A673 (cell line): ENCODE data around the gene NR1H3. TPM values are rescaled to one million over a fixed set of nuclear protein-coding genes. Genes with fewer than 3 reads are reported as not detected.

Experiments
- BruUV-seq: library from RNA; stranded (reverse); fragments of 400-500 nt; replicated peaks from 2 replicates; lab custom pipeline; 2021; lab: Mats Ljungman, UMichigan
- CTCF ChIA-PET: fragments of 300-600 bp; sonication (Branson Sonifier 250); formaldehyde crosslinking; loops from one replicate; lab custom pipeline; 2022; ENCODE audit warnings: antibody characterized with exemption; lab: Charles Lee
- POLR2A ChIA-PET: fragments of 300-600 bp; sonication (Branson Sonifier 250); formaldehyde crosslinking; loops from one replicate; lab custom pipeline; 2022; ENCODE audit warnings: antibody characterized with exemption; ENCODE audit not compliant: low non-redundant PET; lab: Charles Lee
- DNase-seq: peaks from one replicate; pipeline ENCODE4 v3.0.0-alpha.2; 2015; ENCODE audit warnings: low spot score
- H3K27ac ChIP-seq: fragments of 200-600 bp; sonication (generic); 2 replicates; pipeline ENCODE4 v1.5.1; 2016; ENCODE audit warnings: mixed run types, low read depth, mild to moderate bottlenecking, mixed read lengths, antibody characterized with exemption, low read length; ENCODE audit not compliant: poor library complexity, severe bottlenecking
- H3K27me3 ChIP-seq: fragments of 200-600 bp; sonication (generic); replicated peaks from 2 replicates; pipeline ENCODE4 v1.6.1; 2017; ENCODE audit warnings: mixed run types, low read depth, mild to moderate bottlenecking, mixed read lengths, antibody characterized with exemption, low read length; ENCODE audit not compliant: insufficient read depth, poor library complexity
- H3K36me3 ChIP-seq: fragments of 200-600 bp; sonication (generic); 2 replicates; pipeline ENCODE4 v1.6.1; 2016; ENCODE audit warnings: mixed run types, mild to moderate bottlenecking, mixed read lengths, antibody characterized with exemption, low read length; ENCODE audit not compliant: insufficient read depth, poor library complexity, severe bottlenecking
- H3K4me1 ChIP-seq: fragments of 200-600 bp; sonication (generic); 2 replicates; pipeline ENCODE4 v1.6.1; 2017; ENCODE audit warnings: mixed run types, mild to moderate bottlenecking, mixed read lengths, antibody characterized with exemption, low read length; ENCODE audit not compliant: insufficient read depth, poor library complexity, severe bottlenecking
- H3K4me3 ChIP-seq: fragments of 200-600 bp; sonication (generic); 2 replicates; pipeline ENCODE4 v1.5.1; 2016; ENCODE audit warnings: low read depth, mixed run types, mild to moderate bottlenecking, mixed read lengths, low read length; ENCODE audit not compliant: poor library complexity, severe bottlenecking
- H3K9me3 ChIP-seq: fragments of 200-600 bp; sonication (generic); 2 replicates; pipeline ENCODE4 v1.6.1; 2016; ENCODE audit warnings: mixed run types, low read depth, mild to moderate bottlenecking, mixed read lengths, antibody characterized with exemption, low read length; ENCODE audit not compliant: poor library complexity, severe bottlenecking
- EZH2 ChIP-seq: fragments of 200-600 bp; sonication (generic); IDR thresholded peaks from 2 replicates; pipeline ENCODE4 v1.6.1; 2017; ENCODE audit warnings: borderline replicate concordance, low read depth, mild to moderate bottlenecking, mixed read lengths, antibody characterized with exemption, low read length; ENCODE audit not compliant: poor library complexity, severe bottlenecking
- intact Hi-C: fragments of 100-400 bp; cut with micrococcal nuclease; formaldehyde crosslinking; loops from one replicate; pipeline ENCODE4 v1.10.0; 2022; ENCODE audit not compliant: unreplicated experiment
- total RNA-seq: library from RNA; stranded (reverse); gene quantifications from 2 replicates; pipeline ENCODE4 v1.2.3, GENCODE V29; 2021
- TF ChIP-seq, protein P1 (sequence below): fragments of 300-800, 200-600 bp; sonication (generic); conservative IDR thresholded peaks from 2 replicates; pipeline ENCODE4 v1.5.1; 2017; ENCODE audit warnings: low read depth, mild to moderate bottlenecking, antibody characterized with exemption, low read length, moderate library complexity, mixed read lengths

Gene NR1H3
- total RNA-seq, 1 experiment from 2014 or later, result 14.5 TPM

GRCh38 chr11:47295385-47295784 is 37.6 kb downstream of the NR1H3 start:
- ChIA-PET POLR2A (no interaction called here), CTCF (interaction anchor here (0.5 kb wide), 1 partner anchor 13 kb away, joined by 5 read pairs; no protein-coding TSS in a partner anchor)
- no TSS peak for BruUV-seq
- Histone ChIP-seq H3K9me3 (peaks cover 12% of the 10 kb centered on the region), H3K4me3 (no peak overlapping the region), H3K27me3 (no peaks in the 10 kb centered on the region), H3K4me1 (no peaks in the 10 kb centered on the region), H3K27ac (no peak overlapping the region), H3K36me3 (peaks cover 92% of the 10 kb centered on the region)
- TF ChIP-seq, protein P1, sequence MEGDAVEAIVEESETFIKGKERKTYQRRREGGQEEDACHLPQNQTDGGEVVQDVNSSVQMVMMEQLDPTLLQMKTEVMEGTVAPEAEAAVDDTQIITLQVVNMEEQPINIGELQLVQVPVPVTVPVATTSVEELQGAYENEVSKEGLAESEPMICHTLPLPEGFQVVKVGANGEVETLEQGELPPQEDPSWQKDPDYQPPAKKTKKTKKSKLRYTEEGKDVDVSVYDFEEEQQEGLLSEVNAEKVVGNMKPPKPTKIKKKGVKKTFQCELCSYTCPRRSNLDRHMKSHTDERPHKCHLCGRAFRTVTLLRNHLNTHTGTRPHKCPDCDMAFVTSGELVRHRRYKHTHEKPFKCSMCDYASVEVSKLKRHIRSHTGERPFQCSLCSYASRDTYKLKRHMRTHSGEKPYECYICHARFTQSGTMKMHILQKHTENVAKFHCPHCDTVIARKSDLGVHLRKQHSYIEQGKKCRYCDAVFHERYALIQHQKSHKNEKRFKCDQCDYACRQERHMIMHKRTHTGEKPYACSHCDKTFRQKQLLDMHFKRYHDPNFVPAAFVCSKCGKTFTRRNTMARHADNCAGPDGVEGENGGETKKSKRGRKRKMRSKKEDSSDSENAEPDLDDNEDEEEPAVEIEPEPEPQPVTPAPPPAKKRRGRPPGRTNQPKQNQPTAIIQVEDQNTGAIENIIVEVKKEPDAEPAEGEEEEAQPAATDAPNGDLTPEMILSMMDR, result no peak
- TF ChIP-seq EZH2, result no peak
- DNase-seq, result no peak
- intact Hi-C loops, result no loop called here

- CTCF ChIA-PET, result no interaction called here
- POLR2A ChIA-PET, result no interaction called here
- H3K4me3 ChIP-seq, result no peak overlapping the region
- peaks cover 12% of the 10 kb centered on the region for H3K9me3 ChIP-seq
- intact Hi-C loops, result no loop called here
- no peaks in the 10 kb centered on the region for H3K27me3 ChIP-seq
- H3K27ac ChIP-seq, result no peak overlapping the region
- BruUV-seq, result no TSS peak
- peaks cover 86% of the 10 kb centered on the region for H3K36me3 ChIP-seq
- no peak for DNase-seq
- no peak for TF ChIP-seq EZH2
- H3K4me1 ChIP-seq, result no peaks in the 10 kb centered on the region
Observed at GRCh38 chr11:47296045-47296444, 38.2 kb downstream of the NR1H3 start.

DNA sequence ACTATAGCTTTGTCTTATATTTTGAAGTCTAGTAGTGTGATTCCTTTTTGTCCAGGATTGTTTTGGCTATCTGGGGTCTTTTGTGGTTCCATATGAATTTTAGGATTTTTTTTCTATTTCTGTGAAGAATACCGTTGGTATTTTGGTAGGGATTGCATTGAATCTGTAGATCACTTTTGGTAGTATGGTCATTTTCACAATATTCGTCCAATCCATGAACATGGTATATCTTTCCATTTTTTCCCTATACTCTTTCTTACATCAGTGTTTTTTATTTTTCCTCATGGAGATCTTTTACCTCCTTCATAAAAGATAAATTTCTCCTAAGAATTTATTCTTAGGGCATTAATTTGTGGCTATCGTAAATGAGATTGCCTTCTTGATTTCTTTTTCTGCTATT is 41.3 kb downstream of the NR1H3 start:
- H3K27ac ChIP-seq, result no peak overlapping the region
- H3K36me3 ChIP-seq, result peaks cover 85% of the 10 kb centered on the region
- ChIA-PET CTCF (no interaction called here), POLR2A (no interaction called here)
- no peaks in the 10 kb centered on the region for H3K27me3 ChIP-seq
- H3K4me1 ChIP-seq, result no peaks in the 10 kb centered on the region
- H3K4me3 ChIP-seq, result no peak overlapping the region
- TF ChIP-seq, protein P1, result no peak
- no peak for TF ChIP-seq EZH2
- DNase-seq, result no peak
- BruUV-seq, result no TSS peak
- intact Hi-C loops, result no loop called here
- peaks cover 20% of the 10 kb centered on the region for H3K9me3 ChIP-seq

- ChIA-PET CTCF (no interaction called here), POLR2A (interaction anchor here (0.6 kb wide), 1 partner anchor 85 kb away, joined by 4 read pairs; no protein-coding TSS in a partner anchor)
- H3K36me3 ChIP-seq, result peaks cover 88% of the 10 kb centered on the region
- intact Hi-C loops, result no loop called here
- H3K4me3 ChIP-seq, result no peak overlapping the region
- H3K9me3 ChIP-seq, result peaks cover 20% of the 10 kb centered on the region
- no peaks in the 10 kb centered on the region for H3K27me3 ChIP-seq
- BruUV-seq, result no TSS peak
- H3K27ac ChIP-seq, result no peak overlapping the region
- TF ChIP-seq, protein P1, result no peak
- TF ChIP-seq EZH2, result no peak
- H3K4me1 ChIP-seq, result peaks cover 5% of the 10 kb centered on the region
- DNase-seq, result no peak
Observed at GRCh38 chr11:47302853-47303252, 45.1 kb downstream of the NR1H3 start.
